GM10847 (cell line): ENCODE data around the gene MARVELD2.

Source experiments
- POLR2A ChIP-seq: IDR thresholded peaks from 2 replicates; pipeline ENCODE4 v1.6.1; 2011; ENCODE audit not compliant: insufficient read length; ENCODE audit errors: extremely low read depth

The MARVELD2 gene

GRCh38 chr5:69414885-69415583 is at the start of gene MARVELD2:
MARVELD2 (plus strand) TSS chr5:69415116; CDS start chr5:69419386, 4,270 bp downstream.
- TF ChIP-seq POLR2A = peak; percentile 13

- no peak for TF ChIP-seq POLR2A
These were observed 47.1 kb upstream of the MARVELD2 start for GRCh38 chr5:69367697-69368279.

GRCh38 chr5:69368458-69369339 is 46.2 kb upstream of the MARVELD2 start:
- TF ChIP-seq POLR2A = no peak

- TF ChIP-seq POLR2A = peak; percentile 62
These were observed 45.4 kb upstream of the MARVELD2 start, which contains the start of the genes AK6, RAD17 and TAF9 for GRCh38 chr5:69369340-69370121. AK6 (minus strand) TSS chr5:69369520; CDS start chr5:69369490, 30 bp downstream. RAD17 (plus strand) TSS chr5:69369818; CDS start chr5:69372209, 2,391 bp downstream. TAF9 (minus strand) TSS chr5:69369520; CDS start chr5:69365737, 3,783 bp downstream.

GRCh38 chr5:69372394-69372793 is 42.5 kb upstream of the MARVELD2 start:
- TF ChIP-seq POLR2A = no peak

GRCh38 chr5:69374911-69375446 is 39.9 kb upstream of the MARVELD2 start:
- TF ChIP-seq POLR2A = no peak

- TF ChIP-seq POLR2A = no peak
These were observed 36.5 kb upstream of the MARVELD2 start for GRCh38 chr5:69378376-69378775.

GRCh38 chr5:69404659-69405330 is 10.1 kb upstream of the MARVELD2 start:
- no peak for TF ChIP-seq POLR2A

GRCh38 chr5:69415584-69415958 is 655 bp downstream of the MARVELD2 start:
- no peak for TF ChIP-seq POLR2A

- TF ChIP-seq POLR2A = no peak
These were observed 1.3 kb downstream of the MARVELD2 start for GRCh38 chr5:69416180-69416579.

- no peak for TF ChIP-seq POLR2A
These were observed 1.8 kb downstream of the MARVELD2 start for GRCh38 chr5:69416699-69417098.

- TF ChIP-seq POLR2A = no peak
These were observed 3.6 kb downstream of the MARVELD2 start for GRCh38 chr5:69418554-69418953.

GRCh38 chr5:69431424-69432303 is 16.7 kb downstream of the MARVELD2 start:
- TF ChIP-seq POLR2A = no peak
